Panc1 (cell line): Measurements from ENCODE around the gene PRIMPOL.

Experiments
- TF ChIP-seq, protein P1 (sequence below): fragments of 450-650 bp; IDR thresholded peaks from 2 replicates; pipeline ENCODE4 v1.5.1; 2017; ENCODE audit warnings: mild to moderate bottlenecking
- TF ChIP-seq, protein P2 (sequence below), 2 experiments: IDR thresholded peaks; 2 replicates each; pipeline ENCODE4 v1.6.1; 2011 to 2012; ENCODE audit warnings: low read depth in 2 of 2, control low read depth in 1 of 2, low read length in 1 of 2, mild to moderate bottlenecking in 1 of 2, moderate library complexity in 1 of 2; ENCODE audit not compliant: insufficient read depth in 1 of 2

DNA sequence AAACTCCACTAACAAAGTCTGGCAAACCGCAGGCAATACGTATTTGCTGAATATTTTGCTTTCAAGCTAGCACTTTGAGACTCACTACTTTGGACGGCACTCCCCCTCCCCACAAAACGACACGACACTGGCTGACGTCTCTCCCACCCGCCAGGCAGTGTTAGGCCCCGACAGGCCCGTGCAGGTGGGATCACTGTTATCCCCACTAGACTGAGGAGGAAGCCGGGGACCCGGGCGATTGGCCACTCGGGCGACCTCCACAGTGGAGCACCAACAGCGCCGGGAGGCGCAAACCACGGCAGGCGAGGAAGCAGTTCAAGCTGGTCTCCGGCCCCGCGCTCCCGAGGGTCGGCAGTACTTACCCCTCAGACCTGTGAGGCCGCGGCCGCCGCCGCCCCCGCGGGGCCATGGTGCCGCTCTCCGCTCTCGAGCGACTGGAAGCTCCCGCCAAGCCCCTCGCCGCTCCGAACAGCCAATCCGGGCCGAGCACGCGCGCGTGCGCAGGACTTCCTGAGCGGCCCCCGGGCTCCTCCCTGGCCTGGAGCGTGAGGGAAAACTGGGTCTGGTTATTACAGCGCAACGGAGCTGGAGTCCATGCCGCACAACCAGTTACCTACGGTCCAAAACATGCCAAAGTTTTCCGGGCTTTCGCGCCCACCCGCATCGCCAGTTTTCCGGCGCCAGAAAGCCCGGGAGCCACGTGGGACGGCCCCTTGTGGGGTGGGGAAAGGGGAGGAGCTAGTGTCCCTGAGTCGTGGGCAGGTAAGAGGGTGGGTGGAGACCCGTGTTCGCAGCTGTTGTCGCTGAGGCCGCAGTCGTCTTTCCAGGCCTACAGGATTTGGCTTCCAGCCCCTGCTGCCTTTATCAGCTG lies 84.4 kb downstream of the PRIMPOL start, which contains the start of gene CENPU:
- TF ChIP-seq, protein P1, sequence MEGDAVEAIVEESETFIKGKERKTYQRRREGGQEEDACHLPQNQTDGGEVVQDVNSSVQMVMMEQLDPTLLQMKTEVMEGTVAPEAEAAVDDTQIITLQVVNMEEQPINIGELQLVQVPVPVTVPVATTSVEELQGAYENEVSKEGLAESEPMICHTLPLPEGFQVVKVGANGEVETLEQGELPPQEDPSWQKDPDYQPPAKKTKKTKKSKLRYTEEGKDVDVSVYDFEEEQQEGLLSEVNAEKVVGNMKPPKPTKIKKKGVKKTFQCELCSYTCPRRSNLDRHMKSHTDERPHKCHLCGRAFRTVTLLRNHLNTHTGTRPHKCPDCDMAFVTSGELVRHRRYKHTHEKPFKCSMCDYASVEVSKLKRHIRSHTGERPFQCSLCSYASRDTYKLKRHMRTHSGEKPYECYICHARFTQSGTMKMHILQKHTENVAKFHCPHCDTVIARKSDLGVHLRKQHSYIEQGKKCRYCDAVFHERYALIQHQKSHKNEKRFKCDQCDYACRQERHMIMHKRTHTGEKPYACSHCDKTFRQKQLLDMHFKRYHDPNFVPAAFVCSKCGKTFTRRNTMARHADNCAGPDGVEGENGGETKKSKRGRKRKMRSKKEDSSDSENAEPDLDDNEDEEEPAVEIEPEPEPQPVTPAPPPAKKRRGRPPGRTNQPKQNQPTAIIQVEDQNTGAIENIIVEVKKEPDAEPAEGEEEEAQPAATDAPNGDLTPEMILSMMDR = no peak
- TF ChIP-seq, protein P2, sequence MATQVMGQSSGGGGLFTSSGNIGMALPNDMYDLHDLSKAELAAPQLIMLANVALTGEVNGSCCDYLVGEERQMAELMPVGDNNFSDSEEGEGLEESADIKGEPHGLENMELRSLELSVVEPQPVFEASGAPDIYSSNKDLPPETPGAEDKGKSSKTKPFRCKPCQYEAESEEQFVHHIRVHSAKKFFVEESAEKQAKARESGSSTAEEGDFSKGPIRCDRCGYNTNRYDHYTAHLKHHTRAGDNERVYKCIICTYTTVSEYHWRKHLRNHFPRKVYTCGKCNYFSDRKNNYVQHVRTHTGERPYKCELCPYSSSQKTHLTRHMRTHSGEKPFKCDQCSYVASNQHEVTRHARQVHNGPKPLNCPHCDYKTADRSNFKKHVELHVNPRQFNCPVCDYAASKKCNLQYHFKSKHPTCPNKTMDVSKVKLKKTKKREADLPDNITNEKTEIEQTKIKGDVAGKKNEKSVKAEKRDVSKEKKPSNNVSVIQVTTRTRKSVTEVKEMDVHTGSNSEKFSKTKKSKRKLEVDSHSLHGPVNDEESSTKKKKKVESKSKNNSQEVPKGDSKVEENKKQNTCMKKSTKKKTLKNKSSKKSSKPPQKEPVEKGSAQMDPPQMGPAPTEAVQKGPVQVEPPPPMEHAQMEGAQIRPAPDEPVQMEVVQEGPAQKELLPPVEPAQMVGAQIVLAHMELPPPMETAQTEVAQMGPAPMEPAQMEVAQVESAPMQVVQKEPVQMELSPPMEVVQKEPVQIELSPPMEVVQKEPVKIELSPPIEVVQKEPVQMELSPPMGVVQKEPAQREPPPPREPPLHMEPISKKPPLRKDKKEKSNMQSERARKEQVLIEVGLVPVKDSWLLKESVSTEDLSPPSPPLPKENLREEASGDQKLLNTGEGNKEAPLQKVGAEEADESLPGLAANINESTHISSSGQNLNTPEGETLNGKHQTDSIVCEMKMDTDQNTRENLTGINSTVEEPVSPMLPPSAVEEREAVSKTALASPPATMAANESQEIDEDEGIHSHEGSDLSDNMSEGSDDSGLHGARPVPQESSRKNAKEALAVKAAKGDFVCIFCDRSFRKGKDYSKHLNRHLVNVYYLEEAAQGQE (IDR thresholded peaks at IDR 0.05; ENCODE audit: insufficient read depth in 1 of 2, low read depth in 2 of 2, low read length in 1 of 2) = peak in 1 of 2 experiments; percentile 8; a peak in 1 of 4 replicates
